T-helper 2 cell treated with Interferon-gamma antibody and Interleukin-4, amounts not matched to agents 100 ng/mL and 5 ng/mL, for 36 hours (primary cell): Measurements from ENCODE around the gene TGFBR3. TPM values are rescaled to one million over a fixed set of nuclear protein-coding genes. Genes with fewer than 3 reads are reported as not detected.
"Not testable (repeated sequence)": the region's sequence is repeated elsewhere in the genome, so short reads cannot be mapped to it uniquely, and the experiment has no call there.

Experiments
- intact Hi-C: fragments of 100-400 bp; cut with micrococcal nuclease; formaldehyde crosslinking; loops from one replicate; pipeline ENCODE4 v1.15.1; 2023
- total RNA-seq: library from RNA; stranded (reverse); gene quantifications from 2 replicates; pipeline ENCODE4 v1.2.3, GENCODE V29; 2022

Gene TGFBR3
- total RNA-seq, 1 donor from 2014 or later: 14.5 TPM

DNA sequence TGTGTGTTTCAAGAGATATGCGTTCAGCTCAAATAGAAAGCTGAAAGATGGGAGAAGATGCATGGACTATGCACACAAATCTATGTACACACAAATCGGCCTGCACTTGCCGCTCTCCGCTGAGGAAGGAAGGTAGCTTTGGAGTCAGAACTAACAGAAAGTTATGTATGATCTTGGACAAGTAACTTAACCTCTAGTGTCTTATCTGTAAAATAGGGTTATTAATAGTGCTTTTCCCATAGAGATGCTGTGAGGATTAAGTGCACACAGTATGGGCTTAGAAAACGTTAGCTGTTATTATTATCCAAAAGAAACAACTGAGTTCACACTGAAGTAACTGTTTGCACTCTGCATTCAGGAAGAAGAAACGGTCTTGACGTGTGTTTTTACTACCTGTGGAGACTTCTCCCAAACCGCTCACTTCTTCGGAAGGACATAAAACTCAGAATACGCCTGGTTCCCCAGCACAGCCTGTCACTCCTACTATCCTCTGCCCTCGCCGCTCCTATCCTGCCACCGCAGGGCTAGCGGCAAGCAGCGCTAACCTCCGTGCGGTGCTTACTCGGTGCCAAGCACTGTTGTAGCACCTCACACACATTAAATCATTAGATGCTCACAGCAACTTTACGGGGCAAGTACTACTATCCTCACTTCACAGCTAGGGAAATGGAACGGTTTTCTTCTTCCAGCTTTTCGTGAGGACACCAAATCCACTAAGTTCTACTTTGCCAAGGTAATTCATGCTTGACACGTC is 1.3 kb downstream of the TGFBR3 start:
- intact Hi-C loops: loop anchor here (1.0 to 5.0 kb wide), 3 partner anchors 80 to 374 kb away; no protein-coding TSS in a partner anchor

DNA sequence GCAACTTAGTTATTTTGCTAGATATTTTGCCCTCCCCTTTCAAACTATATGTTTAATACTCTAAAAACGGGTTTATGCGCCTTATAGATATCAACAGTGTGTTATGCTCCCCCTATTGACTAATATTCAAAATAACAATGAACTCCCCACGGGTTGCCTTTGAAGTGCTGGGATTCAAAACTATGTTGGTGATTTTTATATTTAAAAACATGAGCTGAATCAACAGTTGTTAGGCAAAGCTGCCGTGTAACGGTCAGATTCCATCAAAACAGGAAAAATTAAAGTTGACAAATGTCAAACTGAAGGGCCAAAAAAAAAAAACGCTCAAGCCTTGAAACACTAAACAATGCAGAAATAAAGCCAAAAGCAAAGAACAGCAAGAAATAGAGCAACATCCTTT is 2.5 kb downstream of the TGFBR3 start:
- intact Hi-C loops: loop anchor here (1.0 kb wide), 1 partner anchor 382 kb away; no protein-coding TSS in a partner anchor

DNA sequence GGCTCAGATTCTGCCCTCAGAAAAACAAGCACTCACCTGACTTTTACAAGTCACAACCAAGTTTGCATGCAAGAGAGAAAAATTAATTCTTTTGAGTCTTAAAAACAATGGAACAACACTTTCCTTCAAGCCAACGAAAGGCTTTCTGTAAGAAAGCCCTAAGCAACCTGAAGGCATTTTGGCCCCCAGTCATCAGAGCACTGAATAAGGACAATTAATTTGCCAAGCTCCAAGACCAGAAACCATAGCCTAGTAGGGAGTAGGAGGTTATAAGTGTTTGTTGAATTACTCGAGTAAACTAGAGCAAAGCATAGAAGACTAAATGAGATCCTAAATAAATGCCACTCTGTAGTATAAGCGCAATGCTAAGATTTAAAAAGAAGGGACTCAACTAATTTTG is 4.7 kb downstream of the TGFBR3 start:
- intact Hi-C loops: no loop called here

DNA sequence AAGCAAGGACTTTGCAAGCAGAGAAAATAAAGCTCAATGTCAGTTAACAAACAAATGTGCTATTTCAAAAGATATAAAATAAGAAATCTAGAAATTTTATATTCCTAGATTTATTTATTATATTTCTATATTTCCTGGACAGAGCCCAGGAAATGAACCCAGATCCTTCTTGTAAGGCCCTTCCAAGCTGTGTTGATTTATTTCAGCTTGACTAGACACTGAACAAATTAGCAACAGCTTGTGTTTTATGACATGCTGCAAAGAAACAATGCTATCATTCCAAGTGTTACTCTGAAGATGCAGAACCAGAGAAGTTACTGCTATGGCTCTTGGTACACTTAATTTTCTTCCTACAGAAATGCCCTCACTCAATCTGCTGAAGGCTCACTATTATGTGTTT is 6.2 kb downstream of the TGFBR3 start:
- intact Hi-C loops: no loop called here

DNA sequence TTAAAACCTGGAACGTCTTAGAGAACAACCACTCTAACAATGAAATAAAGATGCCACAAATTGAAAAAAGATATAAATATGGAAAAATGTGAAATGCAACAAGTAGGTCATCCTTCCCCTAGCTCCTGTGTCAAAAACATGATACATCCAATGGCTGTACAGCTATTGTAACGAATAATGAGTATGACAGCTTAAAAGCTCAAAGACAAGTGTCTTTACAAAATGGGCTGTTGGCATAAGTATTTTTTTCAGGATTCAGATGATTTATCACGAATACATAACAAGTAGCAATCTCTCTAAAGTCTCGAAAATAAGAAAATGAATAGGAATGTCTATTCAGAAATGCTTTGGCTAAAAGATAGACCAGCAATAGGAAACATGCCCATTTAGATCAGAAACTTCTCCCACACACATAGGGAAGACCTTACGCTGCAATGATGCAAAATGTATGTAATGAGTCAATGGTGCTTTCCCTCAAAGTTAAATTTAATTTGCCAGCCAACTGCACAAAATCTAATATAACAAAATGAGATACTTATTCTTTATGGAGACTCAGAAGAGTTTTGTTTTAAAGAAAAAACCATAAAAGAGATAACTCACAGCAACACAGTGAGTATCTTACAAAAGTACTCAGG is 8.3 kb downstream of the TGFBR3 start:
- intact Hi-C loops: no loop called here

DNA sequence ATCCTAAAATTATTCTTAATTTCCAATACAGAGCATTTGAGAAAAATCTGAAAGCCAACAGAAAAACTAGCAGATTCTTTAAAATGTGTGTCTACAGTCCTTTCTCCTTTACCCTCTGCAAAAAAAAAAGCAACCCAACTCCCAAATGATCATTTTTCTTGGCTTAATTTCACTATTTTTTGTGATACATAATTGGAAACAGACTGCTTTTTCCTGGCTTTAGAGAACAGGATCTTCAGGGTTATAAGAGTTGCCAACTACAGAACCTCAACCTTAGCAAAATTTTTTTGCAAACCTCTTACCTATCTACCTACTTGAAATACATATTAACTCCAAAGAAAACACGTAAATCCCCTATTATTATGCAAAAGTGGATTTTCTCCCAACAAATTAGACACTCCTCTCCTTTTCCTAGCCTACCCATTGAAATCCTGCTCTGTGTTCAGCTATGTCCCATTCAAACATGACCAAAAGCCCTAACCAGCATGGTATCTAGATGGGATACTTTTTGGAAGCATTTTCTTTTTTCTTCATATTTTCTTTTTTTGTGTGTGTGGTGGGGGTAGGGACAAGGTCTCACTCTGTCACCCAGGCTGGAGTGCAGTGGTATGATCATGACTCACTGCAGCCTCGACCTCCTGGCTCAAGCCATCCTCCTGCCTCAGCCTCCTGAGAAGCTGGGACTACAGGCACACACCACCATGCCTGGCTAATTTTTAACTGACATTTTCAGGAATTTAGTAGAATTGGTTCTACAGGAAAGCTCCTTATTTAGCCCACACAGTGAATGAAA is 9.0 kb downstream of the TGFBR3 start:
- intact Hi-C loops: no loop called here

DNA sequence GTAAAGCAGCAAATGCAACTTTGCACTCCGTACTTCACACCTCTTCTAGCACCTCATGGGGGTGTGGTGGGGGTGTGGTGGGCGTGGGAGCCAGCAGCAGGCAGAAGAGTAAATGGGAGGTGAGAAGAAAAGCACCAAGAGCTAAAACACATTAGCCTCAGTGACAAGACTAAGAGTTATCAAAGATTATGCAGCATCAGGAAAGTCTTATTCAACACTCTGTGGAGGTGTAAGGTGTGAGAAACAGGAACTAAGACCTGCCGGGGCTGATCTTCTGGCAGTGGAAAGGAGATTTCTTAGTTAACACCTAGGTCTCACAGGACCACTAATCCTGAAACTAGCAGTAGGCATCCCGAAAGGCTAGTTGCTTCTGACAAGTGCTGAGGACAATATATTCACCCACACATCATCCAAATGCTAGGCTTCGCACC is 9.9 kb downstream of the TGFBR3 start:
- intact Hi-C loops: no loop called here

DNA sequence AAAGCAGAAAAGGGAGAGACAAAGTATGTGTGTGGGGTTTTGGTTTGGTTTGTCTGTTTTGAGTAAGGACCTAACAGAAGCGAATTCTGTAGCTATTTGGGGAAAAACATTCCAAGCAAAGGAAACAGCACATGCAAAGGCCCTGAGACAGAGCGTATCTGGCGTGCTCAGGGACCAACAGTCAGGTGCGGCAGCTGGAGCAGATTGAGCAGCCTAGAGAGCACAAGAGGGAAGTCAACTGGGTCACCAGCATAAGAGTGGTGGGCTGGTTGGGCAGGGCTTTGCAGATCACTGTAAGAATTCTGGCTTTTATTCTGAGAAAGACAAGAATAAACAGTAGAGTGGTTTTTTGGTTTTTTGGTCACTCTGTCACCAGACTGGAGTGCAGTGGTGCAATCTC is 11.8 kb downstream of the TGFBR3 start:
- intact Hi-C loops: loop anchor here (5.0 kb wide), 1 partner anchor 177 kb away; no protein-coding TSS in a partner anchor

DNA sequence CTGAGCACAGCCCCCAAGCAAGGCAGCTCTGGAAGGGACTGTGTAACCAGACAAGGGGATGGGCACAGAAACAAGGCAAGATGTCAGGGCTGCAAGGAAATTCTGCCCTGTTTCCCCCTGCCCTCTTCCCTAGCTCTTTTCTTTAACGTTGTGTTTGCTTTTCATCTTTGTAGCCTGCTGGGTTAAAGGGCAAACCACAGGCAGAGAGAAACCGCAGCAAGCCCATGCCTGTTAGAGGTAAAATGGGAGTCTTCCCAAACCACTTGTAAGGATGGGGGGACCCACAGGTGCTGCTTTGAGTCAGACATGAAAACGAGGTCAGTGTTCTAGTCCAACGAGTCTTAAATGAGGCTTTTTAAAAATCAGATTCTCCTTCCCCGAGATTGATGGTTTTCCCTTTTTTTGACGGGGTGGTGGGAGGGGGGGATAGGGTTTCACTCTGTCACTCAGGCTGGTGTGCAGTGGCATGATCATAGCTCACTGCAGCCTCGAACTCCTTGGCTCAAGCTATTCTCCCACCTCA is 13.3 kb downstream of the TGFBR3 start:
- intact Hi-C loops: loop anchor here (1.0 to 5.0 kb wide), 2 partner anchors 68 to 175 kb away; no protein-coding TSS in a partner anchor

DNA sequence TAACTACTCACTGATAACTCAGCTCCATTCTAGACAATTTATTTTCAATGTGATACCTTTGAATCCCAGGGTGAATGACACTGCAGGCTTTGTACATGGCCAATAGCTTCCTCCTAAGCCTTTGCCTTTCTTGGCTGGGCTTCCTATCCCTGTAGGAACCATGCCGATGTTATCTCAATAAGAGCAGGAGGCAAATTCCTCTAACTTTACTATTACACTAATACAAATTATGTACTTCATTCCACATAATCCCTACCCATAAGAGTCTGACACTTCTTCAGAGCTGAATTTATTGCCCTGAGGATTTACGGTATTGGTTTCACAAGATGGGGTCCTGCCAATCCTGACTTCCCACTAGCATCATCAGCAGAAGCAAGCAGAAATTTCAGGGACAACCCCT is 14.0 kb downstream of the TGFBR3 start:
- intact Hi-C loops: loop anchor here (1.0 to 5.0 kb wide), 2 partner anchors 68 to 175 kb away; no protein-coding TSS in a partner anchor

DNA sequence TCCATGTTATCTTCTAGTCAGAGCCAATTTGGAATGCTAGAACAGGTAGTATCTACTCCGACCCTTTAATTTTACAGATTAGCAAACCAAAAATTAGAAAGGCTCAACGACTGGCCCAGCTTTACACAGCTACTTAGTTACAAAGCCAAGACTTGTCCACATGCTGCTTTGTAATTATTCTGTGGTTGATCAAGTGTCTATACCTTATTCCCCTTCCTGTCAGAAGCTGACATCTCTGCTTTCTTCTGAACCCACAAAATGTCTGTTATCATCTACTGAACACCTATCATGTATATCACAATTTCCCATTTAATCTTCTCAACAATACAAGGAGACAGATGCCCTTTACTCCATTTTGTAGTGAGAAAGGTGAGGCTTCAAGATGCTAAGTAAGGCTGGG is 15.6 kb downstream of the TGFBR3 start:
- intact Hi-C loops: loop anchor here (5.0 kb wide), 1 partner anchor 173 kb away; no protein-coding TSS in a partner anchor

DNA sequence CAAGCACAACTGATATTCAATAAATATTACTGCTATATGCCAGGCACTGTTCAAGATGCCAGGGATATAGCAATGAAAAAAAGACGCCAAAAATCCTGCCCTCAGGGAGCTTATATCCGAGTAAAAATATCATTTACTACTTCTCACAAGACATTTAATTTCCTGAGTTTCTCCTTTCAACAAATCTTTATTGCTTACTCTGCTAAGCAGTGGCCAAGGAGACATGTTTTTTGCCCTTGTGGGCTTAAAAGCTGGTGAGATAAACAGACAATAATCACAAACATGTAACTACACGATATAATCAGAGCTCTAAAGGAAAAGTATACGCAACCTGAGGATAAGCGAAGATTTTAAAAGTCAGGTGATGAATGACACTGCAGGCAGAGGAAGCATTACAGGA is 19.5 kb downstream of the TGFBR3 start:
- intact Hi-C loops: no loop called here

DNA sequence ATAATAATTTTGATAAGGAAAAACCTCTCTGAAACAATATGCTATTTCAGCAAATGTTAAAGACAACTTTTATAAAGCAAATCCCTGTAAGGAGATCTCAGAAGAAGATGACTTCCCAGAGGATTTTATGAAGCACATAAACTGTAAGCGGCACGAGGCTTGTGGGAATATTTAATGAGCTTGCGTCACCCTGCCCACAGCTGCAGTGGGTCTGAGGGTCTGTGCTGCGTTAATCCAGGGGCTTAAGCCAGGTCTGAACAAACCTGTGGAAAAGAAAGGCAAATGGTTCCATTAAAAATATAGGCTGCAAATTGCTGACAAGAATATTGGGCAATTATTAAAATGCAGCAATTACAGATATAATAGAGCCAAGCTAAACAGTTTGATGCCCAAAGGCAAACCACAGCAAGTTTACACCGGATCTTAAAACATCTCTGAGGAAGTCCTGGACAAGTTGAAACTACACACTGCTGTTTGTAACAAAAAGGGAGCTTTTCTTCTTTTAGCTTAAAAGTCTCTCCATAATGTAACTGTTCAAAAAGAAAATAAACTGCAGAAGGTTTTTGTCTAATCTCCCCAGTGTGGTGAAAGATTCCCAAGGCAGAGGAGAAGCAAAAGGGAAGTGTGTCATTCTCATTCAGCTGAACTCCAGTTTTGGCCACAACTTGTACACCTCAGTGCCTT is 21.8 kb downstream of the TGFBR3 start:
- intact Hi-C loops: no loop called here

DNA sequence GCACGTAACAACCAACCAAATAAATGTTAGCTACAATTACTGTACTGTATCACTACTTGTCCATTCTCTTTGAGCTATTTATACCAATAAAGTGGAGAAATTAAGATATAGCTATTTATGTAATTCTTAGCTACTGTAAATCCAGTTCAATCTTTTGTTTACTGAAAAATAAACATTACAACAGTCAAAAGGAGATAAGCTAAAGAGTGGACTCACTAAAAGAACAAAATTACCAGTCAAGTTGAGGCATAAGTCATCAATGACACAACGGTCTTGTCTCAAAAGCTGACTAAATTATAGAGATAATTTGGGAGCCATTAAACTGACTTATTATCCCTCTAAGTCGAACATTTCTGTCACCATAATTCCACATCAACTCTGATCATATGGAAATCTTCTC is 22.5 kb downstream of the TGFBR3 start:
- intact Hi-C loops: no loop called here

DNA sequence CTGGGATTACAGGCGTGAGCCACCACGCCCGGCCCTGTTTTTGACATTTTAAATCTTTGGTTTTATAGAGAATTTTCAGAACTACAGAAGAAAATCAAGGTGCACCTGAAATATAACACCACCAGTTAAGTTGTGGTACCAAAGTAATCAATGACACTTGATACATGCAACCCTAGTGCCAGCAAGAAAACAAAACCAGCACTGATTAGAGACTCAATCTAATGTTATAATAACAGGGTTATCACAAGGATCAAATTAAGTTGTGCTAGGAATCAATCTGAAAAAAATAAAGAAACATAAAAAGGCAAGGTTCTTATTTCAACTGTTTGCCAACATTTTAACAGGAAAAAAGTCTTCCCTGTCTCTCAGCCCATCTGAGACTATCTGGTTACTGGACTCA is 23.8 kb downstream of the TGFBR3 start:
- intact Hi-C loops: no loop called here

DNA sequence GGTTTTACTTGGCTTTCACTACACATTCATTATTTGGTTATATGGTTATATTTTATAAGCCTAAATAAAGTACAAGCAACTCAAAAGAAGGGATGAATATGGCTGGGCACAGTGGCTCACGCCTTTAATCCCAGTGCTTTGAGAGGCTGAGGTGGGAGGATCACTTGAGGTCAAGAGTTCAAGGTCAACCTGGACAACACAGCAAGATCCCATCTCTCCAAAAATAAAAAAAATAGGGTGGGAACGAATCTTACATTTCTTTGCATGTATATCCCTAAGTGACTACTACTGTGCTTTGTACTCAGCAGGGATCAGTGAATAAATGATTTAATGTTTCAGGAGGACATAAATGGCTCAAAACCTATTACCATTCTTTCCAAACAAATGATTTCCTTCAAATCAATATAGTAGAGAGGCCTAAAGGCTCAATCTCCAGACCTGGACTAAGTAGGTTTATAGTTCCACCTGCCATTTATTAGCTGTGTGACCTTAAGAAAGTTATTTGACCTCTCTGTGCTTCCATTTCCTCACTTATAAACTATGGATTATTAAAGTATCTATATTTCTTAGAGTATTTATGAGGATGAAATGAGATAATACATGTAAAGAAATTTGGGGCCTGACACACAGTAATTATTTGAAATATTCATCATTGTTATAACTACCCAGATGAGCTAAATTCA is 28.3 kb downstream of the TGFBR3 start:
- intact Hi-C loops: no loop called here

DNA sequence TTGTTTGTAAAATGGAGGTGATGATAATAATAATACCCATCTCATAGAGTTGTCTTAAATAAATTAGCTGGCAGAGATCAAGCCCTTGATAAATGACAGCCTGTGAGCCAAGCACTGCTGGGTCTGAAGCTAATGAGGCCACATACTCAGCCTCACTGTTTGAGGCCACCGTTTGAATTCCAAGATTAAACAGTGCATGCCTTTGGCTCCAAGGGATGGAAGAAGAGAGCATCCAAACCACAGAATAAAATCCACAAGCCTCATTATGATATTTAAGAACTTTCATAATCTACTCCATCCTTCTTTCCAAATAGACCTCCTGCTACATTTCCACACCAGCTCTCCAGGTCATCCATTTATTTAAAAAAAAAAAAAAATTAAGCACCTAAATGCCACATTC is 29.0 kb downstream of the TGFBR3 start:
- intact Hi-C loops: no loop called here

DNA sequence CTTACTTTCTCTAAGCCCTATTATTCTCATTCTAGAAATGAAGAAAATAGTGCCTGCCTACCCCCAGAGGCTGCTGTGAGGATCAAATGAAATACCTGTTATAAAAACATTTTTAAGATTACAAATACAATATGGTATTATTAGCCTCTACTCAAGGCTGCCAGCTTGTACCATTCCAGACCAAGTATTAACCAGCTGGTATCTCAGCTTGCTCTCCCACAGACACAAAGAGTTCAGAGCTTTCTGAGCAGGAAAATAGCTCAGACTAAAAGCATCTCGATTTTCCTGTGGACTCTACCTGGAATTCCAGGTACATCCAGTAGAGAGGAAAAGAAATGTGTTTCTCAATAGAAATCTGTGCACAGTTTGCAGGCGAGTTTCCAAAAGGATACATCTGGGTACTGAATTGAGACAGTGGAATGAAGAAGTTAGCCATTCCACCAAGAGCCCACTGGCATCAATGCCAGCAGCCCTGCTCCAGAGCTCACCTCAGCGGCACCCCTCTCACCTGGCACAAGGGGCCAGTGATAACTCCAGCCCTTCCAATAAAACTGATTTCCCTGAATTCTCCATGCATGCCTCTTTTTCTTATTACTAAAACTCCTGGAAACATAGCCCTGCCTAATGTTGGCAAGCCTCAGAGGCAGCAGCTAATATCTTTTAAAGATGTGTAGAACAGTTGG is 31.0 kb downstream of the TGFBR3 start:
- intact Hi-C loops: no loop called here

DNA sequence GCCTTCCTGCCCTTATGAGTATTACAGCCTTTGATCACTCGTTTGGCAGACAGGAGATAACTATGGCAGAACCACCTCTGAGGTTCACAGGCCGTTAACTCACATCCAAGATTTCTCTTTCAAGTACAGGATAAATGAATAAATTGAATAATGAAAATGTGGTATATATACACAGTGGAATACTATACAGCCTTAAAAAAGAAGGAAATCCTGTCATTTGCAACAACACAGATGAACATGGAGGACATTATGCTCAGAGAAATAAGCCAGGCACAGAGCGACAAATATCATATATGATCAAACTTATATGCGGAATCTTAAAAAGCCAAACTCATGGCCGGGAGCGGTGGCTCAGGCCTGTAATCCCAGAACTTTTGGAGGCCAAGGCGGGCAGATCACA is 32.6 kb downstream of the TGFBR3 start:
- intact Hi-C loops: no loop called here

DNA sequence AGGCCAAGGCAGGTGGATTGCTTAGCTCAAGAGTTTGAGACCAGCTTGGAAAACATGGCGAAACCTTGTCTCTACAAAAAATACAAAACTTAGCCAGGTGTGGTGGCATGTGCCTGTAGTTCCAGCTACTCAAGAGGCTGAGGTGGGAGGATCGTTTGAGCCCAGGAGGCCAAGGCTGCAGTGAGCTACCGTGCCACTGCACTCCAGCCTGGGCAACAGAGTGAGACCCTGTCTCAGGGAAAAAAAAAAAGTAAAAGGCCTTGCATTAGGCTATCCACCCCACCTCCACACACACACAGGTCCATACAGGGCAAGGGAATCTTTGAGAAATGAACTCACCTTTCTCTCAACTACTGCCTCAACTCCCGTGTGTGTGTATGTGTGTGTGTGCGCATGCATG is 33.9 kb downstream of the TGFBR3 start:
- intact Hi-C loops: not testable (repeated sequence)
